SKM-1 treated with dmso at 0.1 percent for 144 hours (cell line): ENCODE results near the gene SPTA1.

Experiments used
- DNase-seq: peaks from one replicate; lab custom pipeline; 2025; ENCODE audit not compliant: unreplicated experiment; lab: John Stamatoyannopoulos, UW

SPTA1 gene

GRCh38 chr1:158577561-158577960, 109.0 kb downstream of the SPTA1 start:
- no peak for DNase-seq

GRCh38 chr1:158572226-158572625, 114.3 kb downstream of the SPTA1 start:
- no peak for DNase-seq

DNA sequence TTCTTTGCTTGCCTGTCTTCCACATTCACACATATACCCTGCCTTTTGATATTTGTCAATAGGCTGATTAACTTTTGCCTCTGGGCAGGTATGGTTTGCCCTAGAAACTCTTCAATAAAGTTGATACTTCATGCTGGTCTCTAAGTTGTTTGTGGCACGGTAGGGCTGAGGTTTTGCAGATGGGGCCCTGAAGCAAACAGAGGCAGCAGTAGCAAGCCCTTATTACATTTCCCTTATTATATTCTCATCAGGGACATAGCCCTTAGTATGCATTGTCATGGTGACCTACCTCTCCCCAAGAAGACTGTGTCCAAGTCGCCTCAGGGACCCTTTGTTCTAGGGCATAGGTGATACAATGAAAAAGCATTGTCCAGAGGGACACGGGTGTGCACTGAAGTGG, 116.0 kb downstream of the SPTA1 start, which contains the start of gene OR6P1:
TSS of gene OR6P1 (minus strand) at position 101 of the 400 bp plus-strand sequence. CDS start 6,976 bp downstream, outside the sequence.
- DNase-seq, result no peak

DNA sequence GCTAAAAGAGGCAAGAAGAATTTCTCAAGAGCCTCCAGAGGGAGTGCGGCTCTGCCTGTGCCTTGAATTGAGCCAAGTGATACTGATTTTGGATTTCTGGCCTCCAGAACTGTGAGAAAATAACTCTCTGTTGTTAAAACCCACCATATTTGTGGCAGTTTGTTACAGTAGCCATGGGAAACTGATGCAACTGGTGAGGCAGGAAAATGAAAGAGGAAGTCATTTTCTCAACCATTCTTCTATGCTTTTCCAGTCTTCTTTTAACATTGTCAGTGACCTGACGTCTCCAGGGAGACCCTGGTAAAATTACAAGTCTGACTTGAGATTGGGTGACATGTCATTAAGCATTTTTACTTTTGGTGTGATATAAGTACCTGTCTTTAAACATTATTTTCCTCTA, 121.9 kb downstream of the SPTA1 start:
- peak; percentile 87 for DNase-seq

DNA sequence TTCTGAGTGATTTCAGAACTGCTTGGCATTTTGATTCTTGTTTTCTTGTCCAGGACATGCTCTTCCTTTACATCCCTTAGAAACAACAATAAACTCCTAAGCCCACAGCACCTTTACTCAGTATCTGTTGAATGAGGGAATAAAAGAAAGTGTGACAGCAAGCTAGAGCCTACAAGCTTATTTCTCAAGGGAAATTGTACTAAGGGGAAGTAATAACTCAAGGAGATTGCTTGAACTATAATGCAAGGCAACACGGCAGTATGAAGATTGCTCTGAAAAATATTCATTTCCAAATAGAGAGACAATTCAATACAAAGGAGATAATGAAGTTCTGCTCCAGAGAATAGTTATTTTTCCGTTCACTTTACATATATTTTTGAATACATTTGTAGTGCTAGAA, 122.7 kb downstream of the SPTA1 start:
- DNase-seq, result peak; percentile 34
